Glutamatergic neuron (in vitro differentiated cells): ENCODE measurements around the gene CDK11B. TPM values are rescaled to one million over a fixed set of nuclear protein-coding genes. Genes with fewer than 3 reads are reported as not detected.
A peak's percentile ranks its signal among the peaks of the same experiment; 100 is the strongest.
"Not testable (repeated sequence)": the region's sequence is repeated elsewhere in the genome, so short reads cannot be mapped to it uniquely, and the experiment has no call there.

ENCODE experiments used
- DNase-seq: peaks from one replicate; pipeline ENCODE4 v3.0.0; 2022
- H3K27ac Mint-ChIP-seq: one replicate; pipeline ENCODE4 v1.8.0; 2020; ENCODE audit warnings: mild to moderate bottlenecking, mixed read lengths, inconsistent platforms; ENCODE audit not compliant: unreplicated experiment
- H3K27me3 Mint-ChIP-seq: one replicate; pipeline ENCODE4 v1.8.0; 2020; ENCODE audit warnings: mild to moderate bottlenecking, moderate library complexity, mixed read lengths, inconsistent platforms; ENCODE audit not compliant: unreplicated experiment
- H3K36me3 Mint-ChIP-seq: one replicate; pipeline ENCODE4 v1.8.0; 2020; ENCODE audit warnings: mild to moderate bottlenecking, mixed read lengths, inconsistent platforms; ENCODE audit not compliant: unreplicated experiment
- H3K4me1 Mint-ChIP-seq: one replicate; pipeline ENCODE4 v1.8.0; 2020; ENCODE audit warnings: mild to moderate bottlenecking, low read depth, mixed read lengths, inconsistent platforms; ENCODE audit not compliant: unreplicated experiment
- H3K4me3 Mint-ChIP-seq: one replicate; pipeline ENCODE4 v1.8.0; 2020; ENCODE audit warnings: mild to moderate bottlenecking, mixed read lengths, inconsistent platforms; ENCODE audit not compliant: unreplicated experiment
- H3K9me3 Mint-ChIP-seq: one replicate; pipeline ENCODE4 v1.8.0; 2020; ENCODE audit warnings: mild to moderate bottlenecking, moderate library complexity, mixed read lengths, inconsistent platforms; ENCODE audit not compliant: unreplicated experiment
- total RNA-seq: library from RNA; stranded (reverse); fragmentation: NEBNext Ultra II Directional; extraction: Animal tissue kit (Norgen Biotek cat#: 25700); gene quantifications from one replicate; pipeline ENCODE4 v1.2.1, GENCODE V29; 2021; ENCODE audit not compliant: unreplicated experiment
- TF ChIP-seq, protein P1 (sequence below): fragments of 200-600 bp; sonication (generic); IDR thresholded peaks from one replicate; pipeline ENCODE4 v1.5.0; 2021; ENCODE audit not compliant: partially characterized antibody, unreplicated experiment

The CDK11B gene
- total RNA-seq, 1 donor from 2014 or later: 32.7 TPM

DNA sequence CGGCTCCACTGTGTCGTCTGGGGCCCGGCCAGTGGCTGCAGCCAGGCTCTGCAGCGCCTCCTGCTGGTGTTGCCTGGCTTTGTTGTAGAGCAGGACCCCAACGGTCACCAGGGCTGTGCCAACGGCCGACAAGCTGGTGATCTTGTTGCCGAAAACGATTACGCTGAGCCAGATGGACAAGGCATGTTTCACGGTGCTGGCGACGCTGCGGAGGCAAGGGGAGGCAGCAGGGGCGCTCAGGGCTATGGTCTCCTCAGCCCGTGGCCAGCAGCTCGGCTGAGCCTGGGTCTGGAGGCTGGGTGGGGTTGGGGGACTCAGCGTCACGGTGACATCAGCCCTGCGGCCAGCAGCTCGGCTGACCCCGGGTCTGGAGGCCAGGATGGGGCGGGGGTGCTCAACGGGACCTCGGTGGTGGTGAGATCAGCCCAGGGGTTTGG is 7.0 kb upstream of the CDK11B start:
- TF ChIP-seq, protein P1, sequence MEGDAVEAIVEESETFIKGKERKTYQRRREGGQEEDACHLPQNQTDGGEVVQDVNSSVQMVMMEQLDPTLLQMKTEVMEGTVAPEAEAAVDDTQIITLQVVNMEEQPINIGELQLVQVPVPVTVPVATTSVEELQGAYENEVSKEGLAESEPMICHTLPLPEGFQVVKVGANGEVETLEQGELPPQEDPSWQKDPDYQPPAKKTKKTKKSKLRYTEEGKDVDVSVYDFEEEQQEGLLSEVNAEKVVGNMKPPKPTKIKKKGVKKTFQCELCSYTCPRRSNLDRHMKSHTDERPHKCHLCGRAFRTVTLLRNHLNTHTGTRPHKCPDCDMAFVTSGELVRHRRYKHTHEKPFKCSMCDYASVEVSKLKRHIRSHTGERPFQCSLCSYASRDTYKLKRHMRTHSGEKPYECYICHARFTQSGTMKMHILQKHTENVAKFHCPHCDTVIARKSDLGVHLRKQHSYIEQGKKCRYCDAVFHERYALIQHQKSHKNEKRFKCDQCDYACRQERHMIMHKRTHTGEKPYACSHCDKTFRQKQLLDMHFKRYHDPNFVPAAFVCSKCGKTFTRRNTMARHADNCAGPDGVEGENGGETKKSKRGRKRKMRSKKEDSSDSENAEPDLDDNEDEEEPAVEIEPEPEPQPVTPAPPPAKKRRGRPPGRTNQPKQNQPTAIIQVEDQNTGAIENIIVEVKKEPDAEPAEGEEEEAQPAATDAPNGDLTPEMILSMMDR: peak; percentile 66
- no peaks in the 10 kb centered on the region for H3K9me3 Mint-ChIP-seq
- peak; percentile 66 for DNase-seq

DNA sequence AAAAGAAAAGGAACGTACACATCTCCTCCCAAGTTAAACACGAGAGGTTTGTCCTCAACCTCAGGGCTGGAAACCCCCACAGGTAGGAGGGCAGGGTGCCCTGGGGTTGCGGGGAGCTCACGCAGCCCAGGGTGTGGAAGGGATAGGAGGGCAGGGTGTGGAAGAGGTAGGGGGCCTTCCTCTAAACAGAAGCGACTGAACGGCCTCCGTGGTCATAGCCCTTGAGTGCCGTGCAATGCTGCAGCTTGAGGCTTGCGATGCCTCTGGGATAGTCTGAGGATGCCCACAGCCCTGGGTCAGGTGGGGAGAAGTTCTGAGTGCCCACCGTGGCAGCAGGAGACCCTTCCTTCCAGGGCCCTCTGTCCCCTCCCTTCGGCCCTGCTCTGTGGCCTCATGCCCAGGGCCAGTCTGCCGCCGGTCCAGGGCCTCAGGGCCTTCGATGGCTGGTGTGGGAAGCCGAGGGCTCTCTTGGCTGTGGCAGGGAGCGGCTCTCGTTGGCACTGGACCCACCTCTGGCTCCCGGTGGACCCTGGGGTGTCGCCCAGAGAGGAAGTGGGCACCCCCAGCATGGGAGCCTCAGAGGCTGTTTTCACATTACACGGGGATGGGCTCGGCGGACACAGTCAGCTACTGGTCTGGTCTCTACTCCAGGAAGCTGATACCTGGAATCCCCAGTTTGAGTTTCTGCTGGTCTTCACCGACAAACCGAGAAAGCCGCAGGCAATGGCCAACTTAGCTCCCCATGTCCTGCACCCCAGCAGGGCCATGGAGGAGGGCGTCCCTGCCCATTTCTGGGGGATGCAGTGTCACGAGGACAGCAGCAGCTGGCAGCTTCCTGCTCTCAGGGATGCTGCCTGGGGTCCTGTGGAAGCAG is 6.4 kb upstream of the CDK11B start:
- H3K27me3 Mint-ChIP-seq: peaks cover 1% of the 10 kb centered on the region
- no peaks in the 10 kb centered on the region for H3K4me1 Mint-ChIP-seq
- H3K4me3 Mint-ChIP-seq: no peak overlapping the region
- peaks cover 3% of the 10 kb centered on the region for H3K36me3 Mint-ChIP-seq
- H3K9me3 Mint-ChIP-seq: no peaks in the 10 kb centered on the region
- H3K27ac Mint-ChIP-seq: no peak overlapping the region
- no peak for DNase-seq
- TF ChIP-seq, protein P1: no peak

More for the DNA sequence above, 7.0 kb upstream of the CDK11B start:
- Mint-ChIP-seq H3K4me1 (no peaks in the 10 kb centered on the region), H3K27ac (no peak overlapping the region), H3K36me3 (peaks cover 3% of the 10 kb centered on the region), H3K27me3 (peaks cover 1% of the 10 kb centered on the region), H3K4me3 (no peak overlapping the region)

DNA sequence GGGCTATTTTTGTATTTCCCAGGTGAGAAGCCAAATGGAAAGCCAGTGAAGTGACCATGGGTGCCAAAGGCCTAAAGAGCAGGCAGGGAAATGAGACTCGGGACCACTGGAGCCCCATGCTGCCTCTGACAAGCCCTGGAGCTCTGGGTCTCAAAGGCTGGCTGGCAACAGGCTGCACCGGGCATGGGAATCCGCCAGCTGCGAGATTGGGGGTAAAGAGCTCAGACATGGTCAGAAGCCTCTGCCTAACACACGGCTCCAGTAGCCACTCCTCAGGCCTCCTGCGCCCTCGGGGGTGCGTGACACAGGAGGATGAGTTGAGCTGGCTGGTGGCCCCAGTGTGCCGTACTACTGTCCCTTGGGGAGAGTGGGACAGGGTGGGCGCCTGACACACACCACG is 5.5 kb upstream of the CDK11B start:
- not testable (repeated sequence) for H3K27me3 Mint-ChIP-seq, H3K4me3 Mint-ChIP-seq, H3K36me3 Mint-ChIP-seq, H3K27ac Mint-ChIP-seq, H3K4me1 Mint-ChIP-seq, DNase-seq, H3K9me3 Mint-ChIP-seq

DNA sequence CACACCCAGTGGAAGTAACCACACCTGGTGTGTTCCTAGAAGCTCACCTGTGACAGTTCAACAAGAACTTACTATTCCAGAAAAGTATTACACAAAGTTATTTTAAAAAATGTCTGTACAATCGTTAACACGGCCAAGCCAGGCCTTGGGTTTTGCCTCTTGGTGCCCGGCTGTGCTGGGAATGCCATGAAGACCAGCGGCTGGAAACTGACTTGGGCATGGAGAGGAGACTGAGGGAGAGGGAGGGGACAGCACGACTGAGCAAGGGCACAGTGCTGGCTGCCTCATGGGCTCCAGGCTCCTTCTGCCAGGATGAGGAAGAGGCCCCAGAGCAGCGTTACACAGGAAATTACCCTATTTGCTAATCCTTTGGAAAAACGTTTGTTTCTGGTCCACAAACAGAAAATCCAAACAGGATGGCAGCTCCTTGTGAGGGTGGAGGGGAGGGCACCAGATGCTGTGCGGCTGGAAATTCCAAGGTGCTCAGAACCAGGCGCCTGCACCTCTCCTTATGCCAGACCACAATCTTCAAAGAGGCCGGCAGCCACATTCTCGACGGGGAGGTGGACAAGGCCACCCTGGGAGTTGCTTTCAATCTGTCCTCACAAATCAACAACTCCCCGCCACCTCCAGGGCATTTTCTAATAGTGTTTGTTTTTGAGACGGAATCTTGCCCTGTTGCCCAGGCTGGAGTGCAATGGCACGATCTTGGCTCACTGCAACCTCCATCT is 4.2 kb upstream of the CDK11B start:
- H3K27ac Mint-ChIP-seq, H3K4me3 Mint-ChIP-seq, H3K9me3 Mint-ChIP-seq, H3K36me3 Mint-ChIP-seq, H3K4me1 Mint-ChIP-seq, H3K27me3 Mint-ChIP-seq, DNase-seq: not testable (repeated sequence)

DNA sequence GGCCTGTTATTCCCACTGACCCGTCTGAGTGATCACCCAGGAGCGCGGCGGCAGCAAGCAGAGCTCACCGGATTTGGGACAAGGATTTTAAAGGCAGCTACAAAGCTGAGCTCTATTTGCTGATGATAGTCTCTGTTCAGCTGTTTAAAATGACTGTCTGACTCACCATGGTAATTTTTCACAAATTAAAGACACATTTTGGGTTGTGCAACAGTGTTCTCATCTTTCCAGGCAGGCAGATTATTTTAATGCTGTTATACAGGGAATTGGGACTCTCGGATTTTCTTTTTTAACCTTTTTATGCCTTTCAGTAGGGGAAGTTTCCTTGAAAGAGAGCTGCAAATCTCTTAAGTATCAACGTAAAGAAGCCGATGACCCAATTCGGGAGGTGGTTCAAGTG is 3.6 kb upstream of the CDK11B start:
- H3K36me3 Mint-ChIP-seq, H3K9me3 Mint-ChIP-seq, H3K4me3 Mint-ChIP-seq, H3K27ac Mint-ChIP-seq, DNase-seq, H3K27me3 Mint-ChIP-seq, H3K4me1 Mint-ChIP-seq: not testable (repeated sequence)

DNA sequence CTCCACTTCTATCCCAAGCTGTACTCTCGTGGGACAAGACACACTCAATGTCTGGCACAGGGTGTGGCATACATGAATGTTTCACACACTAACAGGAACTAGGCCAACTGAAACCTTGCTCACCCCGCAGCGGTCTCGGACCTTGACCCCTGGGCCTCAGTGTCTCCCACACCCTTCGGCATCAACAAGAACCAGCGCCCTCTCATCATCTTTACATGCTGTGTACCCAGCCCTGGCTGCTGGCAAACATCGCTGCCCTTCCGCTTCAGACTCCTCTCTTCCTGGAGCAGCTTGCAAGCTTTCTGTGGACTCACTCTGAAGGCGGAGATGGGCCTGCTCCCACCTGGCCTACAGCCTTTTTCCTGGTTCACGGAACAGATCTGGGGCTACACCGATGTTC is 10.5 kb downstream of the CDK11B start:
- H3K4me1 Mint-ChIP-seq, DNase-seq, H3K36me3 Mint-ChIP-seq, H3K27me3 Mint-ChIP-seq, H3K4me3 Mint-ChIP-seq, H3K27ac Mint-ChIP-seq, H3K9me3 Mint-ChIP-seq: not testable (repeated sequence)

DNA sequence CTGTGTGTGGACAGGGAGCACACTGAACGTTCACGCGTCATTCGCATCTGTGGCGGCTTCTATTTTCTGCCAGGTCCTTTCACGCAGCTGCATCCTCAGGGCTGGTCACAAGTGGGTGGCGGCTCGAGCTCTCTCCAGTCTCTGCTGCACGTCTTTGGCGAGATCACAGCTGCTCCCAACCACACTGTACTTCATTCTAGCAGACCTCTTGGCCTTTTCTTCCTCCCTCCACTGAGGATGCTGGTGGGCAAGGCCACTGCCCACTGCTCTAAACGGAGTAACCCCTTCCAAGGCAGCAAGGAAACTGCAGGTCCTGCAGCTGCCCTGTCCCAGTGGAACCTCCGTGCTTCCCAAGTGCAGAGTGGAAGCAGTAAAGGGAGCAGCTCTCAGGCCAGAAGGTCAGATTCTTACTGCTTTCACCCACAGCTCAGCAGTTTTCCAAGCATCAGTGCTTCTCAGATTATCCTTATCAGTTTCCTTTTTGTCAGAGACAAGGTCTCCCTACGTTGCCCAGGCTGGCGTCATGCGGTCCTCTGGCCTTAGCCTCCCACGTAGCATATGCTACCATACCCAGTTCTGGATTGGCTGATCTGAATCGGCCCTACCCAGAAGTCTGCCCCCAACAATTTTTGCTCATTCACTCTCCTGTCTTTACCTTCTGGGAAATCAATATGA is 11.1 kb downstream of the CDK11B start:
- not testable (repeated sequence) for H3K27ac Mint-ChIP-seq, H3K9me3 Mint-ChIP-seq, H3K4me3 Mint-ChIP-seq, H3K36me3 Mint-ChIP-seq, DNase-seq, H3K4me1 Mint-ChIP-seq, H3K27me3 Mint-ChIP-seq

DNA sequence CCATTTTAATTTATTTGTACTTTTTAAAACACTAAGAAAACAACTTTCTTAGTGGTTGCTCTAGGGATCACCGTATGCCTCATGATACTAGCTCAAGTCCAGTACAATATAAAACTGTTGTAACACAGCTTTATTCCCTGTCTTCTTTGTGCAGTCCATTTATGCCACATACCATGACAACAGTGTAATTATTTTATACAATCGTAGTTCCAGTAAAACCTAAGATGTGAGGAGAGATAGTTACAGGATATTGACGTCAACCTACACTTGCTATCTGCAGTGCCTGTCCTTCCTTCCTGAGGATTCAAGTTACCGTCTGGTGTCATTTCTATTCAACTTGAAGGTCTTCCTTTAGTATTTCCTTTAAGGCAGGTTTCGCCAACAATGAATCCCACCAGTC is 12.5 kb downstream of the CDK11B start:
- H3K27me3 Mint-ChIP-seq, H3K9me3 Mint-ChIP-seq, H3K4me3 Mint-ChIP-seq, H3K36me3 Mint-ChIP-seq, DNase-seq, H3K4me1 Mint-ChIP-seq: not testable (repeated sequence)
- H3K27ac Mint-ChIP-seq: peak overlapping the region; percentile 3

DNA sequence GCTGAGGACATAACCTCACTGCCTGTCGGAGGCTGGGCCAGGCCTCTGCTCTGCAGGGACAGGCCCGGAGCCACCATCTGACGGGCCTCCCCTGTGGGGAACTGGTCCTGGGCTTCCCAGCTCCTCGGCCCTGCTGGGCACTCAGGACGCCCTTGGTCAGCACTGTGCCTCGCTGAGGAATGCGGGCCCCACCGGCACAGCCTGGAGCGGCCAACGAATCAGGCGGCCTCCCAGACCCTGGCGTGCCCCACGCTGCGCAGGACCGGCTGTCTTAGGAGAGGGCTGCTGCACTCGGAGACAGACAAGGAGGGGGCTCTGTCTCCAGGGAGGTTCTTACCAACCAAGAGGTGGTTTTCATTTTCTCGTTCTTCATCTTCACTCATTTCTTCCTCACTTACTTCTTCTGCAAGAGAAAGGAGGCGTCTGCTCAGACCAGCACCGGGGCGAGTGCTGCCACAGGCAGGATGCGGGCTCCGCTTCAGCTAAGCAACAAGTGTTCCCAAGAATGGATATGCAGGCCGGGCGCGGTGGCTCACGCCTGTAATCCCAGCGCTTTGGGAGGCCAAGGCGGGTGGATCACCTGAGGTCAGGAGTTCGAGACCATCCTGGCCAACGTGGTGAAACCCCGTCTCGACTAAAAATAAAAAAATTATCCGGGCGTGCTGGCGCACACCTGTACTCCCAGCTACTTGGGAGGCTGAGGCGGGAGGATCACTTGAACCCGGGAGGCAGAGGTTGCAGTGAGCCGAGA is 17.9 kb downstream of the CDK11B start:
- H3K27me3 Mint-ChIP-seq, DNase-seq, H3K36me3 Mint-ChIP-seq, H3K9me3 Mint-ChIP-seq, H3K27ac Mint-ChIP-seq, H3K4me1 Mint-ChIP-seq, H3K4me3 Mint-ChIP-seq: not testable (repeated sequence)
